GM12878 (cell line): Measurements from ENCODE around the gene DEFB132. TPM values are rescaled to one million over a fixed set of nuclear protein-coding genes. Genes with fewer than 3 reads are reported as not detected.
"Not testable (repeated sequence)": the region's sequence is repeated elsewhere in the genome, so short reads cannot be mapped to it uniquely, and the experiment has no call there.

Experiments used
- ATAC-seq: fragments of 200-7000 bp; cut with Tn5 transposase; 3 replicates; pipeline ENCODE4 v1.9.1; 2020; ENCODE audit warnings: mild to moderate bottlenecking, moderate library complexity
- BruUV-seq: library from RNA; stranded (reverse); fragments of 400-500 nt; replicated peaks from 2 replicates; lab custom pipeline; 2021; lab: Mats Ljungman, UMichigan
- CTCF ChIA-PET: fragments of 300-600 bp; sonication (Branson Sonifier 250); formaldehyde crosslinking; extraction: SDS; loops from one replicate; lab custom pipeline; 2021; ENCODE audit warnings: inconsistent platforms; lab: Yijun Ruan, JAX
- POLR2A ChIA-PET: fragments of 350-600 bp; formaldehyde crosslinking; extraction: SDS; loops from one replicate; lab custom pipeline; 2021; ENCODE audit warnings: inconsistent platforms; lab: Charles Lee
- RAD21 ChIA-PET: fragments of 300-600 bp; sonication (Branson Sonifier 250); formaldehyde crosslinking; loops from one replicate; lab custom pipeline; 2023; ENCODE audit warnings: antibody characterized with exemption; ENCODE audit not compliant: unreplicated experiment; lab: Charles Lee
- SMC1A ChIA-PET: fragments of 300-600 bp; sonication (Branson Sonifier 250); formaldehyde crosslinking; loops from one replicate; lab custom pipeline; 2023; ENCODE audit not compliant: unreplicated experiment, uncharacterized antibody; lab: Charles Lee
- DNase-seq: peaks from one replicate; pipeline ENCODE4 v3.0.0-alpha.2; 2011; ENCODE audit warnings: low read depth, low spot score
- FAIRE-seq: peaks from 3 replicates; lab custom pipeline; 2011; peaks lifted over from hg19 to GRCh38; lab: Jason Lieb, UNC
- H2AFZ ChIP-seq: 2 replicates; pipeline ENCODE4 v1.6.0; 2011; ENCODE audit warnings: low read depth, low read length, control low read depth; ENCODE audit not compliant: control insufficient read depth
- H3K27ac ChIP-seq: 2 replicates; pipeline ENCODE4 v1.5.1; 2011; ENCODE audit warnings: control low read depth; ENCODE audit not compliant: control insufficient read depth, insufficient read depth
- H3K27me3 ChIP-seq, 2 experiments: replicated peaks in 1 of 2; 2 replicates each; pipeline versions ENCODE4 v1.6.0 to v1.6.1; 2011; ENCODE audit warnings: low read length in 1 of 2; ENCODE audit not compliant: control insufficient read depth in 2 of 2, insufficient read depth in 2 of 2
- H3K36me3 ChIP-seq, 2 experiments: 2 replicates each; pipeline ENCODE4 v1.5.1; 2011; ENCODE audit warnings: low read length in 1 of 2; ENCODE audit not compliant: control insufficient read depth in 2 of 2, insufficient read depth in 2 of 2
- H3K4me1 ChIP-seq: 2 replicates; pipeline ENCODE4 v1.6.1; 2011; ENCODE audit warnings: mild to moderate bottlenecking, low read length, moderate library complexity, mixed read lengths; ENCODE audit not compliant: control insufficient read depth, insufficient read depth
- H3K4me2 ChIP-seq: 2 replicates; pipeline ENCODE4 v1.6.0; 2011; ENCODE audit warnings: control low read depth; ENCODE audit not compliant: control insufficient read depth, insufficient read depth
- H3K4me3 ChIP-seq: fragments of 200-600 bp; sonication (generic); 2 replicates; pipeline ENCODE4 v1.5.1; 2016
- H3K79me2 ChIP-seq: 2 replicates; pipeline ENCODE4 v1.6.0; 2011; ENCODE audit warnings: low read length; ENCODE audit not compliant: control insufficient read depth, insufficient read depth
- H3K9ac ChIP-seq: 2 replicates; pipeline ENCODE4 v1.8.0; 2011; ENCODE audit warnings: low read length, control low read depth, mixed read lengths; ENCODE audit not compliant: control insufficient read depth, insufficient read depth
- H3K9me3 ChIP-seq: replicated peaks from 3 replicates; pipeline ENCODE4 v1.5.1; 2011; ENCODE audit warnings: mild to moderate bottlenecking, low read length; ENCODE audit not compliant: control insufficient read depth, insufficient read depth
- H4K20me1 ChIP-seq: 2 replicates; pipeline ENCODE4 v1.6.0; 2011; ENCODE audit not compliant: control insufficient read depth, insufficient read depth
- ATF7 ChIP-seq: fragments of 450-650 bp; IDR thresholded peaks from 2 replicates; pipeline ENCODE4 v1.6.1; 2016; ENCODE audit warnings: low read depth, mild to moderate bottlenecking
- BMI1 ChIP-seq: fragments of 450-650 bp; IDR thresholded peaks from 2 replicates; pipeline ENCODE4 v1.6.1; 2016; ENCODE audit warnings: mild to moderate bottlenecking, moderate library complexity, borderline replicate concordance
- ZNF384 ChIP-seq: IDR thresholded peaks from 2 replicates; pipeline ENCODE4 v1.6.1; 2012; ENCODE audit warnings: low read depth, mild to moderate bottlenecking, low read length, improper control_type of control experiment, borderline replicate concordance
- WGBS: methylation state at CpG from one replicate; pipeline ENCODE4 v1.1.6; 2016; ENCODE audit warnings: low lambda C conversion rate; ENCODE audit not compliant: insufficient replicate concordance, insufficient coverage; ENCODE audit errors: missing lambda C conversion rate; 5-methylcytosine and 5-hydroxymethylcytosine counted together
- in situ Hi-C: fragments of 300-500 bp; cut with MboI; formaldehyde crosslinking; loops from 9 replicates; pipeline ENCODE4 v1.14.3; 2018; ENCODE audit warnings: mixed read lengths
- intact Hi-C: fragments of 100-400 bp; cut with micrococcal nuclease; formaldehyde crosslinking; loops from one replicate; pipeline ENCODE4 v1.14.2; 2022; ENCODE audit not compliant: unreplicated experiment
- polyA plus RNA-seq, 11 experiments: library from polyadenylated mRNA; depleted of rRNA in 4 of 11; unstranded in 6 of 11; stranded (reverse) in 5 of 11; fragments of >200 nt; fragmentation: Nextera tagmentation in 4 of 11; fragmentation: Illumina TruSeq in 1 of 11; extraction: Ambion mirVana in 4 of 11; extraction: Trizol in 1 of 11; gene quantifications; 1 replicate in 1 of 11; 2 replicates in 10 of 11; pipeline versions ENCODE4 v1.2.1 to v1.2.3, GENCODE V29; 2011 to 2016; ENCODE audit warnings: inconsistent platforms in 2 of 11, missing spikeins in 2 of 11, low read depth in 1 of 11
- total RNA-seq, 4 experiments: library from RNA; depleted of rRNA in 3 of 4; stranded (reverse); fragments of >200 nt in 3 of 4; fragmentation: Illumina TruSeq in 1 of 4; extraction: Trizol in 1 of 4; gene quantifications; 2 replicates each; pipeline versions ENCODE4 v1.2.1 to v1.2.3, GENCODE V29; 2013 to 2021

The DEFB132 gene
- total and polyA plus RNA-seq, 10 of the 15 experiments (the other 5 are each of a cell fraction or from before 2014, with no cell fraction given) = not detected

GRCh38 chr20:225879-226278, 31.6 kb upstream of the DEFB132 start:
- ATAC-seq, POLR2A ChIA-PET: not testable (repeated sequence)

GRCh38 chr20:226958-227357, 30.6 kb upstream of the DEFB132 start, which contains the start of gene DEFB129:
TSS of gene DEFB129 (plus strand) at chr20:227258. CDS start at chr20:227289, 31 bp downstream.
- TF ChIP-seq ATF7 = no peak
- no peak for TF ChIP-seq BMI1
- no peak for TF ChIP-seq ZNF384
- FAIRE-seq = no peak
- Histone ChIP-seq H2AFZ (no peak within 1 kb of the TSS), H3K9me3 (no peaks in the 10 kb centered on the region), H3K4me2 (no peak within 1 kb of the TSS), H3K27me3 (no peaks in the 10 kb centered on the region), H3K79me2 (no peaks in the 10 kb centered on the region), H3K4me3 (no peak within 1 kb of the TSS), H3K36me3 (no peaks in the 10 kb centered on the region), H4K20me1 (no peaks in the 10 kb centered on the region), H3K9ac (no peak within 1 kb of the TSS), H3K27ac (no peak within 1 kb of the TSS), H3K4me1 (no peaks in the 10 kb centered on the region)
- intact Hi-C loops (no loop called here), in situ Hi-C loops (no loop called here)
- BruUV-seq = no TSS peak
- 40% methylated on average over 3 of the region's 3 CpGs for WGBS
- no peak for DNase-seq
- RAD21 ChIA-PET = no interaction called here
- SMC1A ChIA-PET = interaction anchor here (0.8 to 1.7 kb wide), 3 partner anchors 11 to 39 kb away, joined by 3 to 5 read pairs (median 4); no protein-coding TSS in a partner anchor
- POLR2A ChIA-PET = no interaction called here
- CTCF ChIA-PET = interaction anchor here (1.9 to 2.0 kb wide), 2 partner anchors 13 to 39 kb away, joined by 7 to 11 read pairs; no protein-coding TSS in a partner anchor
- no peak for ATAC-seq

More at GRCh38 chr20:225879-226278, 31.6 kb upstream of the DEFB132 start:
- H3K27me3 ChIP-seq, H3K4me2 ChIP-seq, in situ Hi-C loops, H4K20me1 ChIP-seq, BruUV-seq, H3K4me1 ChIP-seq, H3K4me3 ChIP-seq, intact Hi-C loops, H3K9ac ChIP-seq, H3K36me3 ChIP-seq, H2AFZ ChIP-seq, H3K27ac ChIP-seq, H3K79me2 ChIP-seq, H3K9me3 ChIP-seq, FAIRE-seq, DNase-seq, RAD21 ChIA-PET: not testable (repeated sequence)
- 39% methylated on average over 3 of the region's 3 CpGs for WGBS
- ChIA-PET CTCF (interaction anchor here (2.0 kb wide), 1 partner anchor 40 kb away, joined by 7 read pairs; no protein-coding TSS in a partner anchor), SMC1A (interaction anchor here (1.1 to 2.1 kb wide), 5 partner anchors 12 to 40 kb away, joined by 3 to 6 read pairs (median 3); no protein-coding TSS in a partner anchor)
